Gastroesophageal sphincter (tissue), 4 donors: ENCODE data around the gene TAF9B. TPM values are rescaled to one million over a fixed set of nuclear protein-coding genes. Genes with fewer than 3 reads are reported as not detected.
"Not testable (repeated sequence)": the region's sequence is repeated elsewhere in the genome, so short reads cannot be mapped to it uniquely, and the experiment has no call there.

Experiments
- ATAC-seq: fragments of 150-250 bp; one replicate; pipeline ENCODE4 v1.9.1; 2016; ENCODE audit warnings: mild to moderate bottlenecking, moderate library complexity
- H3K27ac ChIP-seq, 4 donors: fragments of 200-600 bp; sonication (generic) in 3 of 4; 1 replicate in 3 of 4; 2 replicates in 1 of 4; pipeline ENCODE4 v1.5.1; 2016 to 2019
- H3K27me3 ChIP-seq: fragments of 200-600 bp; sonication (generic); one replicate; pipeline ENCODE4 v1.5.1; 2019
- H3K36me3 ChIP-seq, 2 donors: fragments of 200-600 bp; sonication (generic); one replicate each; pipeline ENCODE4 v1.5.1; 2019; ENCODE audit warnings: control low read depth in 1 of 2
- H3K4me1 ChIP-seq, 3 donors: fragments of 200-600 bp; sonication (generic); 1 replicate in 2 of 3; 2 replicates in 1 of 3; pipeline ENCODE4 v1.5.1; 2016 to 2019; ENCODE audit warnings: control low read depth in 2 of 3
- H3K4me3 ChIP-seq, 2 donors: fragments of 200-600 bp; sonication (generic); one replicate each; pipeline ENCODE4 v1.5.1; 2019; ENCODE audit warnings: mild to moderate bottlenecking in 1 of 2, moderate library complexity in 1 of 2
- H3K9me3 ChIP-seq, 3 donors: fragments of 200-600 bp; sonication (generic); one replicate each; pipeline ENCODE4 v1.5.1; 2017 to 2019; ENCODE audit warnings: control low read depth in 2 of 3
- CTCF ChIP-seq, 4 experiments: fragments of 200-600 bp in 2 of 4; fragments of 450-650 bp in 2 of 4; sonication (generic) in 1 of 4; IDR thresholded peaks; one replicate each; pipeline ENCODE4 v1.5.1; 2017 to 2019; ENCODE audit warnings: antibody characterized with exemption in 4 of 4, mild to moderate bottlenecking in 2 of 4, moderate library complexity in 2 of 4
- EP300 ChIP-seq: sonication (generic); formaldehyde crosslinking; IDR thresholded peaks from one replicate; pipeline ENCODE4 v1.6.1; 2017; ENCODE audit warnings: antibody characterized with exemption, mild to moderate bottlenecking
- POLR2A ChIP-seq, 2 donors: fragments of 450-650 bp; IDR thresholded peaks; one replicate each; pipeline ENCODE4 v1.6.1; 2017; ENCODE audit warnings: antibody characterized with exemption in 2 of 2, mild to moderate bottlenecking in 2 of 2, moderate library complexity in 1 of 2
- POLR2AphosphoS5 ChIP-seq: sonication (generic); formaldehyde crosslinking; IDR thresholded peaks from one replicate; pipeline ENCODE4 v1.6.1; 2017; ENCODE audit warnings: antibody characterized with exemption
- WGBS, 2 donors: methylation state at CpG; one replicate each; pipeline ENCODE4 v1.1.5; 2018; ENCODE audit warnings: low coverage in 1 of 2; 5-methylcytosine and 5-hydroxymethylcytosine counted together
- total RNA-seq, 4 donors: library from RNA; depleted of rRNA; stranded (reverse); fragments of >200 nt; gene quantifications; one replicate each; pipeline ENCODE4 v1.1.0, GENCODE V29; 2016

Gene TAF9B
- total RNA-seq, 4 donors from 2014 or later = 47.3 to 101 (median 62.5) TPM

DNA sequence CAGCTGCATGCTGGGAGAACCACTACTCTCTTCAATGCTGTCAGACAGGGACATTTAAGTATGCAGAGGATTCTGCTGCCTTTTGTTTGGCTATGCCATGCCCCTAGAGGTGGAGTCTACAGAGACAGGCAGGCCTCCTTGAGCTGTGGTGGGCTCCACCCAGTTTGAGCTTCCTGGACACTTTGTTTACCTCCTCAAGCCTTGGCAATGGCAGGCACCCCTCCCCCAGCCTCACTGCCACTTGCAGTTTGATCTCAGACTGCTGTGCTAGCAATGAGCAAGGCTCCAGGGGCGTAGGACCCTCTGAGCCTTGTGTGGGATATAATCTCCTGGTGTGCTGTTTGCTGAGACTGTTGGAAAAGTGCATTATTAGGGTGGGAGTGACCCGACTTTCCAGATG is 17.9 kb upstream of the TAF9B start:
- H3K9me3 ChIP-seq, ATAC-seq, H3K27me3 ChIP-seq, H3K4me3 ChIP-seq, H3K27ac ChIP-seq, H3K36me3 ChIP-seq, H3K4me1 ChIP-seq: not testable (repeated sequence)
- WGBS, 2 donors = 100% methylated on average over 1 of the region's 2 CpGs; no CpG with 5 or more reads in 1 of the 2 donors

- H3K9me3 ChIP-seq = peaks cover 0 to 14% (median 0%) of the 10 kb centered on the region in 3 donors
- not testable (repeated sequence) for H3K27me3 ChIP-seq, H3K36me3 ChIP-seq, H3K27ac ChIP-seq, H3K4me3 ChIP-seq, ATAC-seq, H3K4me1 ChIP-seq
- WGBS, 2 donors = 80% methylated on average over 4 of the region's 5 CpGs; no CpG with 5 or more reads in 1 of the 2 donors
Observed at GRCh38 chrX:78147002-78147540, 7.6 kb upstream of the TAF9B start.

GRCh38 chrX:78140206-78140605 is 756 bp upstream of the TAF9B start:
- H3K36me3 ChIP-seq = no peaks in the 10 kb centered on the region
- TF ChIP-seq POLR2AphosphoS5 (no peak), POLR2A (IDR thresholded peaks at IDR 0.05) (no peak), EP300 (no peak), CTCF (IDR thresholded peaks at IDR 0.05) (no peak)
- H3K27me3 ChIP-seq = no peaks in the 10 kb centered on the region
- H3K9me3 ChIP-seq = no peaks in the 10 kb centered on the region
- 80 to 95% methylated on average over 4 to 9 of the region's 9 CpGs for WGBS, 2 donors
- H3K4me3 ChIP-seq = no peak overlapping the region
- ATAC-seq = no peak
- peaks cover 0 to 12% (median 0%) of the 10 kb centered on the region in 3 donors for H3K4me1 ChIP-seq
- H3K27ac ChIP-seq = peak overlapping the region in 2 of 4 donors; percentile 83 to 89

DNA sequence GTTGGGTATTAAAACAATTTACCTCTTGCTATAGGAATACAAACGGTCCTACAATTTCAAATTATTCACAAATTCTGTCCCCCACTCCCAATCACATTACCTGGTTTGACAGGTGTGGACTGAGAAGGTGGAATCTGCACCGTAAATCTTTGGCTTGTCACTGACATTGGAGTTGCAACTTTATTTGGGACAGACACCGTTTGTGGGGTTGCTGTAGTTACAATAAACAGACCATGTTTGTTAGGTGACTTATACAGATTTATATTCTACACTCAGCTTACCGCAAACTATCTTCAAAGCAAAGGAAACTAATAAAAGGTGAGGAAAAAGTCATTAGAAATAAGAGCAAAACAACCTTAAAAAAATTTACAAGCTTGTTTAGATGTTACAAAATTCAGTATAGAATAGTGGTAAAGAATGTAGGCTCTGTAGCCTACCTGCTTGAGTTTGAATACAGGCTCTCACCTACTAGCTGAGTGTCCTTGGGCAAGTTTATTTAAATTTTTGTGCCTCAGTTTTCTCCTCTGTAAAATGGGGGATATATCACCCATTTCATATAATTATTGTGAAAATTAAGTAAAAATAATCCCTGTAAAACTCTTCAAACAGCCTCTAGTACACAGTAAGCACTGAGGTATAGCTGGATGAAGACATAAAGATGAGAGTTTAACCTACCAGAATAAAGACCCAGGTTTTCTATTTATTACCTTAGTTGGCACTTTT is 6.1 kb downstream of the TAF9B start:
- 48 to 67% methylated on average over 2 to 4 of the region's 4 CpGs for WGBS, 2 donors
- no peak for TF ChIP-seq POLR2AphosphoS5
- TF ChIP-seq CTCF (IDR thresholded peaks at IDR 0.05) = no peak
- no peak for TF ChIP-seq POLR2A (IDR thresholded peaks at IDR 0.05)
- no peaks in the 10 kb centered on the region for H3K27me3 ChIP-seq

DNA sequence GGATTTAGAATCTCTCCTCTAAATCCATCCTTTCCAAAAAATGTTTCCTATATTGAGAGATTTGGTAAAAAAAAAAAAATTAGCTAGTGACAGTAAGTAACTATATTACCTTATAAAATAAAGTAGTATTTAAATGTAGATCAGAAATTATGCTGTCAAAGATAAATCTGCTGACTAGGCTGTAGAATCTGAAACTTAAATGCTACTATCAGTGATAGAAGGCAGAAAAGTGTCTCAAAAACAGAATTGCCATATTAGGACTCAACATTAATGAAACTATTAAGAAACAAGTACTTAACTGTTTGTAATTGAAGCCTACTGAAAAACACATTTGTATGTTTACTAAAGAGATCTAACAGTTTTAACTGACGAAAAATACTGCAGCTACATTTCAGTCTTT is 8.3 kb downstream of the TAF9B start:
- no peak overlapping the region for H3K4me3 ChIP-seq
- H3K36me3 ChIP-seq = peaks cover 0 to 37% of the 10 kb centered on the region in 2 donors
- TF ChIP-seq EP300 = no peak
- TF ChIP-seq POLR2A (IDR thresholded peaks at IDR 0.05) = no peak
- no peak for TF ChIP-seq POLR2AphosphoS5
- no peak for TF ChIP-seq CTCF (IDR thresholded peaks at IDR 0.05)
- 60 to 63% methylated on average over 1 of the region's 1 CpG for WGBS, 2 donors
- H3K27me3 ChIP-seq = no peaks in the 10 kb centered on the region
- H3K4me1 ChIP-seq = peaks cover 0 to 5% (median 0%) of the 10 kb centered on the region in 3 donors
- ATAC-seq = no peak
- H3K9me3 ChIP-seq = no peaks in the 10 kb centered on the region
- H3K27ac ChIP-seq = no peak overlapping the region

More for the DNA sequence above, 6.1 kb downstream of the TAF9B start:
- Histone ChIP-seq H3K9me3 (no peaks in the 10 kb centered on the region), H3K36me3 (peaks cover 0 to 17% of the 10 kb centered on the region in 2 donors), H3K4me3 (no peak overlapping the region), H3K27ac (no peak overlapping the region), H3K4me1 (peaks cover 0 to 14% (median 0%) of the 10 kb centered on the region in 3 donors)
- no peak for ATAC-seq

DNA sequence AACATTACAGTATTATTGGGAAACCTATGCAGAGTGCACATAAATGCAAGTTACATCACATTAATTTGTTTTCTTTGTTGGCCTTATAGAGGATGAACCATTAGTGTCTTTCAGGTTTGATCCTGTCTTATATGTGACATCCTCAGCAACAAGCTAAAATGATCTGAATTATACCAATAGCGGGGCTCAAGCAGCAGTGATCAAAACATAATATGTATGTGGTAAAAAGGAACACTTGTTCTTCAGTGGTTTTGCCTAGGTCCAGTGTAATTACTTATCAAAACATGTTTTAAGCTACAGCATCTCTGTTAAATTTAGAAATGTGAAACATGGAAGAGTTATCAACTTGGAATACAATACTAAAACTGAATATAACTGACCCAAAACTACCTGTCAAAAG is 9.1 kb downstream of the TAF9B start:
- TF ChIP-seq CTCF (IDR thresholded peaks at IDR 0.05) (no peak), POLR2A (IDR thresholded peaks at IDR 0.05) (no peak), EP300 (no peak), POLR2AphosphoS5 (no peak)

More for the DNA sequence above, 9.1 kb downstream of the TAF9B start:
- 64 to 88% methylated on average over 1 of the region's 1 CpG for WGBS, 2 donors
- no peak for ATAC-seq
- H3K4me3 ChIP-seq = no peak overlapping the region
- H3K4me1 ChIP-seq = peaks cover 0 to 5% (median 0%) of the 10 kb centered on the region in 3 donors
- H3K27me3 ChIP-seq = no peaks in the 10 kb centered on the region
- H3K27ac ChIP-seq = no peak overlapping the region
- H3K36me3 ChIP-seq = peaks cover 0 to 44% of the 10 kb centered on the region in 2 donors
- no peaks in the 10 kb centered on the region for H3K9me3 ChIP-seq
